HG03521 (cell line): Measurements from ENCODE around the gene ULBP1.
A peak's percentile ranks its signal among the peaks of the same experiment; 100 is the strongest.
"Not testable (repeated sequence)": the region's sequence is repeated elsewhere in the genome, so short reads cannot be mapped to it uniquely, and the experiment has no call there.

Experiments used
- ATAC-seq: cut with Tn5 transposase; IDR thresholded peaks from one replicate; pipeline ENCODE4 v1.9.1; 2021; ENCODE audit warnings: mild to moderate bottlenecking, moderate library complexity; ENCODE audit not compliant: unreplicated experiment

The ULBP1 gene

GRCh38 chr6:149933036-149933435 is 30.7 kb upstream of the ULBP1 start:
- ATAC-seq = no peak

- ATAC-seq = no peak
Observed at GRCh38 chr6:149933461-149933860, 30.3 kb upstream of the ULBP1 start.

GRCh38 chr6:149934249-149935156 is 29.2 kb upstream of the ULBP1 start:
- ATAC-seq = no peak

GRCh38 chr6:149935246-149935645 is 28.5 kb upstream of the ULBP1 start:
- no peak for ATAC-seq

- no peak for ATAC-seq
Observed at GRCh38 chr6:149935668-149936067, 28.1 kb upstream of the ULBP1 start.

- no peak for ATAC-seq
Observed at GRCh38 chr6:149936743-149937142, 27.0 kb upstream of the ULBP1 start.

- not testable (repeated sequence) for ATAC-seq
Observed at GRCh38 chr6:149938013-149938570, 25.7 kb upstream of the ULBP1 start.

- peak; percentile 74 for ATAC-seq
Observed at GRCh38 chr6:149938571-149939355, 25.0 kb upstream of the ULBP1 start.

- no peak for ATAC-seq
Observed at GRCh38 chr6:149939356-149939648, 24.4 kb upstream of the ULBP1 start.

- ATAC-seq = no peak
Observed at GRCh38 chr6:149939909-149940671, 23.7 kb upstream of the ULBP1 start.

- ATAC-seq = no peak
Observed at GRCh38 chr6:149940672-149940982, 23.1 kb upstream of the ULBP1 start.

- no peak for ATAC-seq
Observed at GRCh38 chr6:149941583-149942460, 21.9 kb upstream of the ULBP1 start, which contains the start of gene ULBP2. TSS of gene ULBP2 (plus strand) at chr6:149942014. CDS start at chr6:149942073, 59 bp downstream.

GRCh38 chr6:149942461-149942829 is 21.3 kb upstream of the ULBP1 start:
- ATAC-seq = no peak

- ATAC-seq = not testable (repeated sequence)
Observed at GRCh38 chr6:149943321-149943720, 20.4 kb upstream of the ULBP1 start.

GRCh38 chr6:149945276-149945675 is 18.5 kb upstream of the ULBP1 start:
- not testable (repeated sequence) for ATAC-seq

GRCh38 chr6:149946631-149947030 is 17.1 kb upstream of the ULBP1 start:
- ATAC-seq = not testable (repeated sequence)

GRCh38 chr6:149947533-149947932 is 16.2 kb upstream of the ULBP1 start:
- not testable (repeated sequence) for ATAC-seq

- no peak for ATAC-seq
Observed at GRCh38 chr6:149948011-149948410, 15.7 kb upstream of the ULBP1 start.

- no peak for ATAC-seq
Observed at GRCh38 chr6:149948616-149949015, 15.1 kb upstream of the ULBP1 start.

- no peak for ATAC-seq
Observed at GRCh38 chr6:149950423-149950822, 13.3 kb upstream of the ULBP1 start.
